GM12864 (cell line): ENCODE data around the gene SMARCA5.

Source experiments
- DNase-seq: peaks from one replicate; pipeline ENCODE4 v3.0.0-alpha.2; 2011; ENCODE audit warnings: low read depth
- H3K4me3 ChIP-seq: 2 replicates; pipeline ENCODE4 v1.5.1; 2011; ENCODE audit warnings: mild to moderate bottlenecking, low read depth, low read length, control low read depth
- TF ChIP-seq, protein P1 (sequence below): IDR thresholded peaks from 2 replicates; pipeline ENCODE4 v1.5.1; 2011; ENCODE audit warnings: low read depth, mild to moderate bottlenecking, moderate library complexity, low read length, control low read depth, inconsistent platforms; ENCODE audit errors: missing control alignments

Gene SMARCA5

DNA sequence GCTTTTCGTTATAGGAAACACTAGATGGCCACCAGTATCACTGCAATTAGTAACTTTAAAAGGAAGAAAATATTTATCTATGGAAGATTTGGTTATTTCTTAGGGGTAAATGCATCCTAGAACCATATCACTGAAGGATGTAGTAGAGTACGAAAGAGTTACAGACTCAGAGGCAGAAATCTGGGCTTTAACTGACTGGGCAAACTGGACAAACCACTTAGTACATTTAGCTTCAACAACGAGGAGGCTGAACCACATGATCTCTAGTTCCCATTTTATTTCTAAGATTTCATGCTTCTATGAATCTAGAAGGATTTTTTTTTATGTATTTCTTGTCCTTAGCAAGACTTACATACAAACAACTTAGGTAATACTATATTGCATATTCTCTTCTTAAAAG is 93.0 kb downstream of the SMARCA5 start:
- TF ChIP-seq, protein P1, sequence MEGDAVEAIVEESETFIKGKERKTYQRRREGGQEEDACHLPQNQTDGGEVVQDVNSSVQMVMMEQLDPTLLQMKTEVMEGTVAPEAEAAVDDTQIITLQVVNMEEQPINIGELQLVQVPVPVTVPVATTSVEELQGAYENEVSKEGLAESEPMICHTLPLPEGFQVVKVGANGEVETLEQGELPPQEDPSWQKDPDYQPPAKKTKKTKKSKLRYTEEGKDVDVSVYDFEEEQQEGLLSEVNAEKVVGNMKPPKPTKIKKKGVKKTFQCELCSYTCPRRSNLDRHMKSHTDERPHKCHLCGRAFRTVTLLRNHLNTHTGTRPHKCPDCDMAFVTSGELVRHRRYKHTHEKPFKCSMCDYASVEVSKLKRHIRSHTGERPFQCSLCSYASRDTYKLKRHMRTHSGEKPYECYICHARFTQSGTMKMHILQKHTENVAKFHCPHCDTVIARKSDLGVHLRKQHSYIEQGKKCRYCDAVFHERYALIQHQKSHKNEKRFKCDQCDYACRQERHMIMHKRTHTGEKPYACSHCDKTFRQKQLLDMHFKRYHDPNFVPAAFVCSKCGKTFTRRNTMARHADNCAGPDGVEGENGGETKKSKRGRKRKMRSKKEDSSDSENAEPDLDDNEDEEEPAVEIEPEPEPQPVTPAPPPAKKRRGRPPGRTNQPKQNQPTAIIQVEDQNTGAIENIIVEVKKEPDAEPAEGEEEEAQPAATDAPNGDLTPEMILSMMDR = no peak
- no peak for DNase-seq
- no peak overlapping the region for H3K4me3 ChIP-seq
